Mesenchymal stem cell (in vitro differentiated cells and primary cell): Measurements from ENCODE around the gene ABCG1.

ENCODE experiments used
- DNase-seq: peaks from one replicate; pipeline ENCODE4 v3.0.0-alpha.2; 2013
- H2AFZ ChIP-seq: one replicate; pipeline ENCODE4 v1.6.1; 2013; ENCODE audit warnings: low read depth, mild to moderate bottlenecking, control low read depth, inconsistent platforms, low read length, moderate library complexity
- H2AK5ac ChIP-seq: 2 replicates; pipeline ENCODE4 v1.6.1; 2013; ENCODE audit warnings: low read length, moderate library complexity, mild to moderate bottlenecking, inconsistent platforms; ENCODE audit not compliant: severe bottlenecking
- H2BK120ac ChIP-seq: one replicate; pipeline ENCODE4 v1.6.1; 2013; ENCODE audit warnings: low read depth, mild to moderate bottlenecking, inconsistent platforms, low read length, moderate library complexity
- H2BK12ac ChIP-seq, 2 experiments: one replicate each; pipeline ENCODE4 v1.6.1; 2013; ENCODE audit warnings: inconsistent platforms in 2 of 2, low read length in 2 of 2, mild to moderate bottlenecking in 2 of 2, moderate library complexity in 2 of 2, control low read depth in 1 of 2
- H2BK15ac ChIP-seq: one replicate; pipeline ENCODE4 v1.6.1; 2013; ENCODE audit warnings: mild to moderate bottlenecking, low read depth, inconsistent platforms; ENCODE audit not compliant: poor library complexity, severe bottlenecking
- H2BK5ac ChIP-seq: 2 replicates; pipeline ENCODE4 v1.6.1; 2013; ENCODE audit warnings: low read depth, mild to moderate bottlenecking, low read length, control low read depth, inconsistent platforms; ENCODE audit not compliant: poor library complexity, severe bottlenecking
- H3K14ac ChIP-seq, 2 experiments: one replicate each; pipeline ENCODE4 v1.6.1; 2013; ENCODE audit warnings: inconsistent platforms in 2 of 2, low read length in 2 of 2, control low read depth in 1 of 2, mild to moderate bottlenecking in 1 of 2, moderate library complexity in 1 of 2
- H3K18ac ChIP-seq, 2 experiments: one replicate each; pipeline ENCODE4 v1.6.1; 2013; ENCODE audit warnings: inconsistent platforms in 2 of 2, low read length in 2 of 2, control low read depth in 1 of 2, low read depth in 1 of 2, mild to moderate bottlenecking in 1 of 2
- H3K23ac ChIP-seq, 2 experiments: one replicate each; pipeline ENCODE4 v1.6.1; 2013; ENCODE audit warnings: inconsistent platforms in 2 of 2, low read length in 2 of 2, mild to moderate bottlenecking in 2 of 2, moderate library complexity in 2 of 2, control low read depth in 1 of 2
- H3K27ac ChIP-seq: 2 replicates; pipeline ENCODE4 v1.5.1; 2013; ENCODE audit warnings: mild to moderate bottlenecking, moderate library complexity, low read length, control low read depth, inconsistent platforms; ENCODE audit not compliant: poor library complexity, severe bottlenecking
- H3K27me3 ChIP-seq, 2 experiments: 2 replicates each; pipeline versions ENCODE4 v1.6.1 to v1.7.0; 2013; ENCODE audit warnings: low read length in 2 of 2, mild to moderate bottlenecking in 2 of 2, moderate library complexity in 2 of 2, control low read depth in 1 of 2, inconsistent platforms in 1 of 2; ENCODE audit not compliant: control insufficient read depth in 1 of 2, insufficient read depth in 1 of 2
- H3K36me3 ChIP-seq, 2 experiments: 2 replicates each; pipeline versions ENCODE4 v1.6.1 to v1.7.0; 2013; ENCODE audit warnings: low read length in 2 of 2, control low read depth in 1 of 2, inconsistent platforms in 1 of 2, low read depth in 1 of 2, mild to moderate bottlenecking in 1 of 2; ENCODE audit not compliant: insufficient read depth in 2 of 2, control insufficient read depth in 1 of 2
- H3K4ac ChIP-seq, 2 experiments: one replicate each; pipeline ENCODE4 v1.6.1; 2013; ENCODE audit warnings: inconsistent platforms in 2 of 2, low read length in 2 of 2, mild to moderate bottlenecking in 2 of 2, moderate library complexity in 2 of 2, control low read depth in 1 of 2, low read depth in 1 of 2
- H3K4me1 ChIP-seq: 2 replicates; pipeline ENCODE4 v1.6.1; 2013; ENCODE audit warnings: low read depth, low read length, control low read depth; ENCODE audit not compliant: control insufficient read depth, insufficient read depth
- H3K4me2 ChIP-seq: 2 replicates; pipeline ENCODE4 v1.6.1; 2013; ENCODE audit warnings: low read length, mild to moderate bottlenecking, inconsistent platforms; ENCODE audit not compliant: poor library complexity, severe bottlenecking
- H3K4me3 ChIP-seq, 2 experiments: 2 replicates each; pipeline versions ENCODE4 v1.5.1 to v1.7.0; 2013; ENCODE audit warnings: low read length in 2 of 2, mild to moderate bottlenecking in 2 of 2, control low read depth in 1 of 2, low read depth in 1 of 2; ENCODE audit not compliant: insufficient read depth in 1 of 2
- H3K79me1 ChIP-seq: replicated peaks from 2 replicates; pipeline ENCODE4 v1.6.1; 2013; ENCODE audit warnings: mild to moderate bottlenecking, control low read depth, low read length, inconsistent platforms; ENCODE audit not compliant: poor library complexity, severe bottlenecking
- H3K9ac ChIP-seq: 2 replicates; pipeline ENCODE4 v1.7.0; 2013; ENCODE audit warnings: mild to moderate bottlenecking, low read length, moderate library complexity
- H3K9me3 ChIP-seq: 2 replicates; pipeline ENCODE4 v1.7.0; 2013; ENCODE audit warnings: mild to moderate bottlenecking, low read length; ENCODE audit not compliant: control insufficient read depth
- H4K8ac ChIP-seq: one replicate; pipeline ENCODE4 v1.6.1; 2013; ENCODE audit warnings: inconsistent platforms, mild to moderate bottlenecking, low read length, moderate library complexity
- H4K91ac ChIP-seq: one replicate; pipeline ENCODE4 v1.6.1; 2013; ENCODE audit warnings: mild to moderate bottlenecking, low read length, inconsistent platforms
- WGBS: methylation state at CpG from one replicate; pipeline ENCODE4 v1.1.7; 2013; ENCODE audit warnings: mixed read lengths; 5-methylcytosine and 5-hydroxymethylcytosine counted together

The ABCG1 gene

DNA sequence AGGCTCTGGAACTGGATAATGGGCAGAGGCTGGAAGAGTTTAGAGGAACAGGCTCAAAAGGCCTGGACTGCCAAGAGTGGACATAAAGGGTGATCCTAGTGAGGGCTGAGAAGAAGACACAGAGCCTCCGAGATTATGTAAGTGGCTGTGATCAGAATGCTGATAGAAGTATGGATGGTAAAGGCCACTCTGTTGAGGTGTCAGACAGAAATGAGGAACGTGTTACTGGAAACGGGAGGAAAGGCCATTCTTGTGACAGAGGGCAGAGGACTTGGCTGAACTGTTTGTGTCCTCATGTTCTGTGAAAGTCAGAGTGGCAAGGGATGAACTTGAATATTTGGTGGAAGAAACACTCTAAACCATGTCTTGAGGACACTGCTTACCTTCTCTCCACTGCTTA is 6.7 kb upstream of the ABCG1 start:
- Histone ChIP-seq H3K9me3 (peaks cover 4% of the 10 kb centered on the region), H3K4me1 (no peaks in the 10 kb centered on the region), H2AK5ac (no peak overlapping the region), H4K91ac (no peak overlapping the region), H2BK12ac (no peak overlapping the region), H3K4me2 (no peak overlapping the region), H3K27ac (no peak overlapping the region), H3K79me1 (no peaks in the 10 kb centered on the region), H3K27me3 (peaks cover 44 to 62% of the 10 kb centered on the region in 2 experiments), H3K14ac (no peak overlapping the region), H2BK5ac (no peak overlapping the region), H4K8ac (no peak overlapping the region), H3K4ac (no peak overlapping the region), H2BK120ac (no peak overlapping the region), H2AFZ (no peak overlapping the region), H3K23ac (no peak overlapping the region), H2BK15ac (no peak overlapping the region), H3K36me3 (no peaks in the 10 kb centered on the region), H3K18ac (no peak overlapping the region), H3K9ac (no peak overlapping the region), H3K4me3 (no peak overlapping the region)
- 90% methylated on average over 3 of the region's 3 CpGs for WGBS
- no peak for DNase-seq

DNA sequence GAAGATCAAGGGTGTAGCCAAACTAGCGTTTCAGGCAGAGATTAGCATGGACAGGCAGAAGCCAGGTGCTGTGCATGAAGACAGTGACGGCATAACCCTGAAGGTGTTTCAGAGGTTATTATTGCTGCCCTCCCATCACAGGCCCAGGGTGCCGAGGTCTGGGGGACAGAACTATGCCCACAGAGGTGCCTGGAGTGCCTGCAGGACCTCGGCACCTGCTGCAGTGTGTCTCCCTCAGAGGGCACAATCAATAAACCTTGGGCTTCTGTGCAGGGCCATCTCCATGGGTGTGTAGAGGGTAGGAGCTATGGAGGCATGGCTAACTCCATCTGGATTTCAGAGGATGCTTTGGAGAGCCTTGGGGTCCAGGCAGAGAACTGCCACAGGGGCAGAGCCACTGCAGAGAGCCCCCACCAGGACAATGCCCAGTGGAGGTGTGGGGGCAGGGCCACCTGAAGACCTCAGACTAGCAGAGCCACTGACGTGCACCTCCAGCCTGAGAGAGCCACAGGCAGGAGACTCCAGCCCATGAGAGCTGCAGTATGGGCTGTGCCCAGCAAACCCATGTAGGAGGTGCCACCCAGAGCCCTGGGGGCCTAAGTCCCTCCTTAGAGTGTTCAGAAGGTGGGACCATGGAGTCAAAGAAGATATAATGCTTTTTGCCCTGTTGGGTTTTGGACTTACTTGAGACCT is 5.7 kb upstream of the ABCG1 start:
- Histone ChIP-seq H3K9me3 (peaks cover 4% of the 10 kb centered on the region), H3K9ac (no peak overlapping the region), H3K27me3 (peaks cover 47 to 63% of the 10 kb centered on the region in 2 experiments), H2BK5ac (no peak overlapping the region), H2BK12ac (no peak overlapping the region), H3K4me1 (no peaks in the 10 kb centered on the region), H2BK15ac (no peak overlapping the region), H3K4ac (no peak overlapping the region), H3K27ac (no peak overlapping the region), H3K4me2 (no peak overlapping the region), H3K18ac (no peak overlapping the region), H3K4me3 (no peak overlapping the region), H4K8ac (no peak overlapping the region), H2AK5ac (no peak overlapping the region), H3K14ac (no peak overlapping the region), H4K91ac (no peak overlapping the region), H3K36me3 (no peaks in the 10 kb centered on the region), H3K23ac (no peak overlapping the region), H2BK120ac (no peak overlapping the region), H2AFZ (no peak overlapping the region), H3K79me1 (no peaks in the 10 kb centered on the region)
- 63% methylated on average over 5 of the region's 5 CpGs for WGBS
- DNase-seq = no peak

DNA sequence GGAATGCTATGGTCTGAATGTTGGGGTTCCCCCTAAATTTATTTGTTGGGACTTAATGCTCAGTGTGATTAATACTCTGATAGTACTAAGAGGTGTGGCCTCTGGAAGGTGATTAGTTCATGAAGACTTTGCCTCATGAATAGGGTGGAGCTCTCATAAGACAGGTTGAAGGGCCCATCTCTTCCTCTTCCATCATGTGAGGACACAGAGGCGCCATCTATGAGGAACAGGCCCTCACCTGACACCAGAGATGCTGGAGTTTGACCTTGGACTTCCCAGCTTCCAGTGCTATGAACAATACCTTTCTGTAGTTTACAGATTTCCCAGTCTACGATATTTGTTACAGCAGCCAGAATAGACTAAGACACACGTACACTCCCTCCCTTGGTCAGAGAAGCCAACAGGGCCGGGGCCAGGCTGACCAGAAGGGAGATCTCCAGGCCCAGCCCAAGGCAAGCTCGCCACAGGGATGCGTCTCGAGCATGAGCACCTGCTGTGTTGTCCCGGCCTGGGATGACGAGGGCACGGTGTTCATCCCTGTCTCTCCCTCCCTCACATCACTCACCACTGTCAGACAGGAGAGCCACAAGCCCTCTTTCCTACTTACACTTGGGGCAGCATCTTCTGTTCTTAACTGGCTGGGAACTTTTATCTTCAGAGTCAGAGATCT is 4.7 kb upstream of the ABCG1 start:
- Histone ChIP-seq H3K27me3 (peaks cover 48 to 62% of the 10 kb centered on the region in 2 experiments), H3K4me3 (no peak overlapping the region), H3K79me1 (no peaks in the 10 kb centered on the region), H3K4ac (no peak overlapping the region), H2AK5ac (no peak overlapping the region), H3K9me3 (peaks cover 4% of the 10 kb centered on the region), H3K23ac (no peak overlapping the region), H3K27ac (no peak overlapping the region), H4K91ac (no peak overlapping the region), H2BK120ac (no peak overlapping the region), H2AFZ (no peak overlapping the region), H3K14ac (no peak overlapping the region), H4K8ac (no peak overlapping the region), H2BK12ac (no peak overlapping the region), H2BK5ac (no peak overlapping the region), H2BK15ac (no peak overlapping the region), H3K4me1 (peaks cover 7% of the 10 kb centered on the region), H3K36me3 (no peaks in the 10 kb centered on the region), H3K9ac (no peak overlapping the region), H3K18ac (no peak overlapping the region), H3K4me2 (no peak overlapping the region)
- 69% methylated on average over 10 of the region's 10 CpGs for WGBS
- no peak for DNase-seq

DNA sequence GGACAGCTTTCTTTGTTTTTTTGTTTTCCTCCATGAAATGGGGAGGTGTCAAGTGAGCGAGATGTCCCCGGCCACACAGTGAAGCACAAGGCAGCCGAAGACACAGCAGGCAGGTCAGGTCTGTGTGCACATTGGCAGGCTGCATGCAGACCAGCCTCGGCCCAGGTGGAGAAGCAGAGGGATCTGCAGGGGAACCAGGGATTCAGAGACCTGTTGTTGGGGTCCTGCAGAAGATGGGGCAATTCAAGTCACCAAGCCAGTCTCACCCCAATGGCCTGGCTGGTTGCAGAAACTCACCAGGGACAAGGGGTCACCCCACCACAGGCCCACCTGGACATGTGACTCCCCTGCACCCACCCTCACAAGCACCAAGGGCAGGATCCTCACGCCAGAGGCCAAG is 4.0 kb upstream of the ABCG1 start:
- 77% methylated on average over 5 of the region's 5 CpGs for WGBS

More for the DNA sequence above, 4.0 kb upstream of the ABCG1 start:
- Histone ChIP-seq H3K4me1 (peaks cover 14% of the 10 kb centered on the region), H3K9me3 (peaks cover 4% of the 10 kb centered on the region), H3K14ac (no peak overlapping the region), H3K79me1 (no peaks in the 10 kb centered on the region), H3K18ac (no peak overlapping the region), H2BK120ac (no peak overlapping the region), H2BK15ac (no peak overlapping the region), H2BK5ac (no peak overlapping the region), H2AFZ (no peak overlapping the region), H3K9ac (no peak overlapping the region), H2AK5ac (no peak overlapping the region), H3K27ac (no peak overlapping the region), H3K4me2 (no peak overlapping the region), H3K36me3 (no peaks in the 10 kb centered on the region), H4K8ac (no peak overlapping the region), H4K91ac (no peak overlapping the region), H3K27me3 (peaks cover 51 to 62% of the 10 kb centered on the region in 2 experiments), H3K4ac (no peak overlapping the region), H3K4me3 (no peak overlapping the region), H3K23ac (no peak overlapping the region), H2BK12ac (no peak overlapping the region)
- no peak for DNase-seq
